AG10803 (cell line): ENCODE data around the gene SLC9A9.

Source experiments
- DNase-seq: peaks from one replicate; pipeline ENCODE4 v3.0.0; 2010; ENCODE audit warnings: low read depth
- H3K4me3 ChIP-seq: 2 replicates; pipeline ENCODE4 v1.5.1; 2011; ENCODE audit warnings: mild to moderate bottlenecking, low read length, control low read depth
- TF ChIP-seq, protein P1 (sequence below): conservative IDR thresholded peaks from 2 replicates; pipeline ENCODE4 v1.5.1; 2011; ENCODE audit warnings: mild to moderate bottlenecking, low read length, control low read depth, inconsistent platforms

SLC9A9 gene

DNA sequence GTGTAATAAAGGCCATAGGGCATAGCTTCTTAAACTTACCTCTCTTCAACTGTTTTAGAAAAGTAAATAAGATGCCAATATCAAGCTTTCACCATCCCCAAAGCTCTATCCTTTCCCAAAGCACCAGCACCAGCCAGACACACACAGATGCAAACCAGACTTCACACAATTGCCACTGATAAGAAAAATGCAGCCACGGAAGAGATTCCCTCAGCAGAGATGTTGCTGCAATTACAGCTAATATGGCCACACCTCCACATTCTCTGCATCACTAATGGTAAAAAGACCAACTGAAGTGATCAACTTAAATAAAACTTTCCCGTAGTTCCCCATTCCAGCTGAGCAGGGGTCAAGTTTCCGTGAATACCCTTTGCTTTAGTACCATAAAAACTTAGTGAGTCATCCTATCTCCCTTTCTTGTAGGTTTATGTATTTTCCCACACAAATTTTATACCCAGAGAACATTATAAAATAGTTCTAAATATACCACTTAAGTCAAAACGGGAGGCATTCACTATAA, 64.4 kb downstream of the SLC9A9 start:
- no peak overlapping the region for H3K4me3 ChIP-seq
- DNase-seq = no peak
- TF ChIP-seq, protein P1, sequence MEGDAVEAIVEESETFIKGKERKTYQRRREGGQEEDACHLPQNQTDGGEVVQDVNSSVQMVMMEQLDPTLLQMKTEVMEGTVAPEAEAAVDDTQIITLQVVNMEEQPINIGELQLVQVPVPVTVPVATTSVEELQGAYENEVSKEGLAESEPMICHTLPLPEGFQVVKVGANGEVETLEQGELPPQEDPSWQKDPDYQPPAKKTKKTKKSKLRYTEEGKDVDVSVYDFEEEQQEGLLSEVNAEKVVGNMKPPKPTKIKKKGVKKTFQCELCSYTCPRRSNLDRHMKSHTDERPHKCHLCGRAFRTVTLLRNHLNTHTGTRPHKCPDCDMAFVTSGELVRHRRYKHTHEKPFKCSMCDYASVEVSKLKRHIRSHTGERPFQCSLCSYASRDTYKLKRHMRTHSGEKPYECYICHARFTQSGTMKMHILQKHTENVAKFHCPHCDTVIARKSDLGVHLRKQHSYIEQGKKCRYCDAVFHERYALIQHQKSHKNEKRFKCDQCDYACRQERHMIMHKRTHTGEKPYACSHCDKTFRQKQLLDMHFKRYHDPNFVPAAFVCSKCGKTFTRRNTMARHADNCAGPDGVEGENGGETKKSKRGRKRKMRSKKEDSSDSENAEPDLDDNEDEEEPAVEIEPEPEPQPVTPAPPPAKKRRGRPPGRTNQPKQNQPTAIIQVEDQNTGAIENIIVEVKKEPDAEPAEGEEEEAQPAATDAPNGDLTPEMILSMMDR = no peak

DNA sequence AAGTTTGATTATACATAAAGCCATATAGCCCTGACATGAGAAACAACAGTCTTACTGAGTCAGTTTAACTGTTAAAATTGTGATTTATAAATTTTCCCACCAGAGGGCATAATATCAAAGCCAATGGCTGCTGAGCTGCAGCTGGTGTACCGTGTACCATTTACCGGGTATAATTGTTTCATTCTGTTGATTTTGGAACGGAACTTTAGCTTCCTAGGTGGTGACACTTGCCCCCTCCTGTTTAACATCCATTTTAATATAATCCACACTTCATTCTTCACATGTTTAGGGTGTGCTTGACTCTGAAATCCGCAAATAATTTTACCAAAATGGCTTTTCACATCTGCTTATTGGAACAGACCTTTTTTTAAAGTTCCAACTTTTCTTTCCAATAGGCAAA, 72.8 kb downstream of the SLC9A9 start:
- peak overlapping the region; percentile 27 for H3K4me3 ChIP-seq
- TF ChIP-seq, protein P1 = peak; percentile 73
- peak; percentile 45 for DNase-seq

DNA sequence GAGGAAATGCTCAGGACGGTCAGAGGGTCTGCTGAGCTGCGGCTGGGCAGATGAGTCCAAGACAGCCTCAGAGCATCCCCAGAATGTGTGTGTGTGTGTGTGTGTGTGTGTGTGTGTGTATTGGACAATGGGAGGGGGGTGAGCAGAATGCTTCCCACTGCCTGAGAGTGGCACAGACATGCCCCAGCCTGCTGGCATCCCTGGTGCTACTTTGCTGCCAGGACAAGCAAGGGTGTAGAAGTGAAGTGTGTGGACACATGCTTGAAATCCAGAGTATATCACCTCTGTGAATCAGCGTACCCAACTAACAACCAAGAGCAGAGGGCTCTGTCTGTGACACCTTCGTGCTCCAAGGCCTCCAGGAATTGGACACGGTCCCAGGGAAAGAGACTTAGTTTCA, 76.3 kb downstream of the SLC9A9 start:
- H3K4me3 ChIP-seq = no peak overlapping the region
- DNase-seq = no peak
- TF ChIP-seq, protein P1 = no peak

DNA sequence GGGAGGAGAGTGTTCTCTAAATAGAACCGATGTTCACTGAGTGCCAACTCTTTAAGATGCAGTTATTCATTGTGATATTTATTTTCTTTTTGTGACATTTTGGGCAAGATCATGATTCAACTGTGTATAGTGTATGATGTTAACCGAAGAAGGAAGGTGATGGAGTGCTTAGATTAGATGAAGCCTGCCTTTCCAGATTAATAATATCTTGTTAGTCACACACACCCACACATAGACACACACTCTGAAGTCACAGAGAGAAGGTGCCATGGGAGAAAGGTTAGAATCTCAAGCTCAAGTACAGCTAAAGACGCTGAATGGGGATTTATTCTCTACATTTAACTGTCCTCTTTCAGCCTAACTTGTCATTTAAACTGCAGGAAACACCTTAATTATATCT, 77.0 kb downstream of the SLC9A9 start:
- no peak overlapping the region for H3K4me3 ChIP-seq
- TF ChIP-seq, protein P1 = no peak
- no peak for DNase-seq

DNA sequence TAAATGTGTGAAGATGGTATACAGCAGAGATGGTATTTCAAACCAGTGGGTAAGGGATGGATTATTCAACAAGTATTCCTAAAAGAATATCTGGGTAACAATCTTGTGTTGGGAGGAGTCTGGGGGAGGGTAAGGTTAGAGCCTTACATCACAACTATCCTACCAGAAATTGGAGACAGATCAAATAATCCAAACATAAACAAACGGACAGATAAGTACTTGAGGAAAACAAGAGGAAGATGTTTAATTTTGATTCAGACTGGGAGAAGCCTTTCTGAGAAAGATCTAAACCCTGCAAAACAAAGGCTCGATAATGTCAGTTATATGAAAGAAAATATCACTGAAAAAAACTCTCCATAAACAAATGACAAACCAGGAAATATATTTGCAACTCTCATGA, 77.9 kb downstream of the SLC9A9 start:
- DNase-seq = no peak
- H3K4me3 ChIP-seq = no peak overlapping the region
- TF ChIP-seq, protein P1 = no peak

DNA sequence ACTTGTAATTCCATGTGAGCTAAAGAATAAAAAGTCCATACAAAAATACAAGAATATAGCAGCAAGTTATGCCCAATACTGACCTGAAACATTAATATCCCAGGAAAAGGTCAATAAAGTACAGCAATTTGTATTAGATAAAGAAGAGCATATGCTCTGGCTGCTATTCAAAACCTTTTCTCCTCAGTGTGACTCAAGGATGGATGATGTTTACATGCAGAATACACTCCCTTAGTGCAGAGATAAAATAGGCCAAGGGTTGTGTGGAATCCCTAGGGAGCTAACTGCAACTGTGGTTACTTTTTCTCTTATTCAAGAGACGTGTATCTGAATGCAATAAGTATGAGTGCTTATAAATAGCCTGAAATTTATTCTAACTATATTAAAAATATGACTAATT, 78.7 kb downstream of the SLC9A9 start:
- DNase-seq = peak; percentile 74
- TF ChIP-seq, protein P1 = no peak
- no peak overlapping the region for H3K4me3 ChIP-seq

DNA sequence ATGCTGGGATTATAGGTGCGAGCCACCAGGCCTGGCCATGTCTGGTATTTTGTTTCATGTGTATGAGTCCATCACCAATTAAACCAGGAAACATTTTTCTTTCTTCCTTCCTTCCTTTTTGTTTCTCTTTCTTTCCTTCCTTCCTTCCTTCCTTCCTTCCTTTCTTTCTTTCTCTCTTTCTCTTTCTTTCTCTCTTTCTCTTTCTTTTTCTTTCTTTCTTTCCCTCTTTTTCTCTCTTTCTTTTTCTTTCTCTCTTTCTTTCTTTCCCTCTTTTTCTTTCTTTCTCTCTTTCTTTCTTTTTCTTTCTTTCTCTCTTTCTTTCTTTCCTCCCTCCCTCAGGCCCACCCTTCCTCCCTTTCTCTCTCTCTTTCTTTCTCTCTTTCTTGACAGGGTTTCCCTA, 83.4 kb downstream of the SLC9A9 start:
- H3K4me3 ChIP-seq = no peak overlapping the region
- no peak for DNase-seq
- TF ChIP-seq, protein P1 = no peak
